ENCODE data around the gene TMEM254.

GRCh38 chr10:80141696-80142460, 63.4 kb downstream of the TMEM254 start:
- no peak for TF ChIP-seq CTCF (IDR thresholded peaks at IDR 0.05; ENCODE audit: low read depth, low read length, poor library complexity, severe bottlenecking)
- no peak for TF ChIP-seq EZH2phosphoT487 (IDR thresholded peaks at IDR 0.05; ENCODE audit: borderline replicate concordance, low read length)
